Erythroblast (primary cell): ENCODE data around the gene AMOTL1.

Source experiments
- DNase-seq, 2 experiments: peaks; one replicate each; lab custom pipeline; 2025; lab: John Stamatoyannopoulos, UW
- GATA1 ChIP-seq: IDR thresholded peaks from 2 replicates; pipeline ENCODE4 v1.6.1; 2011; ENCODE audit warnings: low read depth, mild to moderate bottlenecking, control low read depth, low read length, moderate library complexity
- POLR2A ChIP-seq: IDR thresholded peaks from 2 replicates; pipeline ENCODE4 v1.6.1; 2011; ENCODE audit warnings: mild to moderate bottlenecking, low read length

The AMOTL1 gene

GRCh38 chr11:94734563-94735275, 33.4 kb upstream of the AMOTL1 start:
- no peak for TF ChIP-seq POLR2A
- TF ChIP-seq GATA1, result no peak
- DNase-seq, result no peak

DNA sequence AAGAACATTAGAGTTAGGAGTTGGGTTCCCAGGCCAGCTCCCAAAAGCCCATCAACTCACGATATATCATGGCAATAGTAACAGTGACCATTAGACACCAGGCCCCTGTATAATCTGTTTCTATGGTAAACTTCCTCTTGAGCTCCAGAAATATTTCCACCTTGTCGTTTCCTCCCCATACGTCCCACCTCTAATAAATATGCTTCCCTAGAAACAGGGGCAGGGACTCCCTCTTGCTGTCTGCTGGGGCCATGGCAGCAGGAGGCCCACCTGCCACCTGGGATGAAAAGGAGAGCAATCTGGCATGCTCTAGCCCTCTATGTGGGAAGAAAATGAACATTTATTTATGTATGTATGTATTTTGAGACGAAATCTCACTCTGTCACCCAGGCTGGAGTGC, 32.2 kb upstream of the AMOTL1 start:
- TF ChIP-seq POLR2A, result no peak
- no peak for TF ChIP-seq GATA1
- no peak for DNase-seq

GRCh38 chr11:94737171-94737611, 31.0 kb upstream of the AMOTL1 start:
- TF ChIP-seq GATA1 (no peak), POLR2A (no peak)
- no peak for DNase-seq

GRCh38 chr11:94738746-94739145, 29.4 kb upstream of the AMOTL1 start:
- no peak for DNase-seq
- TF ChIP-seq GATA1, result no peak
- no peak for TF ChIP-seq POLR2A

- TF ChIP-seq POLR2A (no peak), GATA1 (no peak)
- DNase-seq, result no peak
Measured at GRCh38 chr11:94739331-94739730, 28.8 kb upstream of the AMOTL1 start.

- no peak for DNase-seq
- TF ChIP-seq POLR2A (no peak), GATA1 (no peak)
Measured at GRCh38 chr11:94740083-94741021, 27.8 kb upstream of the AMOTL1 start.

GRCh38 chr11:94741022-94741679, 27.0 kb upstream of the AMOTL1 start:
- peak; percentile 34 to 37 for DNase-seq
- no peak for TF ChIP-seq GATA1
- no peak for TF ChIP-seq POLR2A

DNA sequence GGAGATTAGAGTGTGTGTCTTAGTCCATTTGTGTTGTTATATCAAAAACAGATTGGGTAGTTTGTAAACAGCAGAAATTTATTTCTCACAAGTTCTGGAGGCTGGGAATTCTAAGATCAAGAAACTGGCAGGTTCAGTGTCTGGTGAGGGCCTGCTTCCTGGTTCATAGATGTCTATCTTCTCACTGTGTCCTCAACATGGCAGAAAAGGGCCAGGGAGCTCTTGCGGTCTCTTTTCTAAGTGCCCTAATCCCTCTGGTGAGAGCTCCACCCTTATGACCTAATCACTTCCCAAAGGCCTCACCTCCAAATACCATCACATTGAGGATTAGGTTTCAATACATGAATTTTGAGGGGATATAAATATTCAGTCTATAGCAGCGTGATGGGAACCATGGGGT, 25.5 kb upstream of the AMOTL1 start:
- DNase-seq, result no peak
- no peak for TF ChIP-seq GATA1
- no peak for TF ChIP-seq POLR2A

DNA sequence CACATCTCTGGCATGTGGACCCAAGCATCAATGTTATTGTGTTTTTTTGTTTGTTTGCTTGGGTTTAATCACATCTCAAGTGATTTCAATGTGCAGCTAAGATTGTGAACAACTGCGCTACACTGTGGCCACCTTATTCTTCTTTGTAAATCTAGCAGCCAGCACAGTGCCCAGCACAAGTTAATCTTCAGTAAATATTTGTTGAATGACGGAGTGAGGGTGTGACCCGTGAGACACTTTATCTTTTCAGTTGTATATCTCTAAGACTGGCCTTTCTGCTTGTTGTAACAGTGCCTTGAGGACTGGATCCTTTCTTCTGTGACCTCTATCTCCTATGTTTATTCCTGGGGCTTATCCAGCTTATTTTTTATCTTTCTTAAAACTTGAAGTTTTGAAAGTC, 21.4 kb upstream of the AMOTL1 start:
- DNase-seq, result peak in 1 of 2 experiments; percentile 16
- TF ChIP-seq GATA1, result no peak
- no peak for TF ChIP-seq POLR2A

DNA sequence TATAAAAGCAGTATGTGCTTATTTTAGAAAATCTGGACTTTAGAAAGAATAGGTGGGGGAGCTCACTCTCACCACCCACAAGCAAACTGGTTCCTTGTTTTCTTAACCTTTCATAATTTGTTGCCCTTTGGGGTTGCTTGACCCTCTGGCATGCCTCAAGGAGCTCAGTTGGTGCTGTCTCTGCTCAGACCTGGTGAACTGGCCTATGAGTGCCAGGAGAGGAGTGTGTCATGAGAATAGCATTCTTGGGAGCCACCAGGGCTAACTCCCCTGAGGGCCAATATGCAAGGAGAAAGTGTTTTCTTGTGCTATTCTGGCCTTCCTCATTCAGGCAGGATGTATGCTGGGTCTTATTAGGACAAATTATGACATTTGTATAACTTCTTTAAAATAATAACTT, 21.0 kb upstream of the AMOTL1 start:
- no peak for TF ChIP-seq GATA1
- TF ChIP-seq POLR2A, result no peak
- no peak for DNase-seq

DNA sequence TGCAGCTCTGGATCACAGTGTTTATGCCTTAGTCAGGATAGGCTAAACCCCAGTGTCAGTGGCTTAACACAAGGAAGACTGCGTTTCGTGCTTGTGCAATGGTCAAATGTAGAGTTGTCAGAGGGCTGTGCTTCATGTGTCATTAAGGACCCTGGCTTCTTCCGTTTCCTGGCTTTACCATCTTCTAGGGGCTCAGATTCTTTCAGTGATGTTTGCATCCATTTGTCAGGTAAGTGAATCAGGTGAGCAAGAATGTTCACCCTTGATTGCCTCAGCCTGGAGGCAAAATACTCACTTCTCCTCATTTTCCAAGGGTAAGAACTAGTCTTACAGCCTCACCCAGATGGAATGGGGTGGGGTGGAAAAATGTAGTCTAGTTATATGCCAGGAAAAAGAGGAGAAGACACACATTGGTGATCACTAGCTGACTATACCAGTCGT, 20.5 kb upstream of the AMOTL1 start:
- no peak for DNase-seq
- TF ChIP-seq POLR2A (no peak), GATA1 (no peak)

DNA sequence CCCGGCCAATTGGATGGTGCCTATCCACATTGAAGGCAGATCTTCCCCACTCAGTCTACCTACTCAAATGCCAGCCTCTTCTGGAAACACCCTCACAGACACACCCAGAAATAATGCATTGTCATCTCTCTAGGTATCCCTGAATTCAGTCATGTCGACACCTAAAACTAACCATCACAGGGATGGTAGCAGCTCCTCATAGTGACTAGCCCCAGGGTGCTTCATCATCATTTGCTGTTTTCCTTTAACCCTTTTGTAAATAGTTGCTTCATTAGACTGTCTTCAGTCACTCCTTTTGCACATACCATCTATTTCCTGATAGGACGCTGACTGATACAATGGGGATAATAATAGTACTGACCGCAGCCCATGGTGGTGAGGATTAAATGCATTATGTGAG, 18.8 kb upstream of the AMOTL1 start:
- no peak for TF ChIP-seq POLR2A
- no peak for DNase-seq

DNA sequence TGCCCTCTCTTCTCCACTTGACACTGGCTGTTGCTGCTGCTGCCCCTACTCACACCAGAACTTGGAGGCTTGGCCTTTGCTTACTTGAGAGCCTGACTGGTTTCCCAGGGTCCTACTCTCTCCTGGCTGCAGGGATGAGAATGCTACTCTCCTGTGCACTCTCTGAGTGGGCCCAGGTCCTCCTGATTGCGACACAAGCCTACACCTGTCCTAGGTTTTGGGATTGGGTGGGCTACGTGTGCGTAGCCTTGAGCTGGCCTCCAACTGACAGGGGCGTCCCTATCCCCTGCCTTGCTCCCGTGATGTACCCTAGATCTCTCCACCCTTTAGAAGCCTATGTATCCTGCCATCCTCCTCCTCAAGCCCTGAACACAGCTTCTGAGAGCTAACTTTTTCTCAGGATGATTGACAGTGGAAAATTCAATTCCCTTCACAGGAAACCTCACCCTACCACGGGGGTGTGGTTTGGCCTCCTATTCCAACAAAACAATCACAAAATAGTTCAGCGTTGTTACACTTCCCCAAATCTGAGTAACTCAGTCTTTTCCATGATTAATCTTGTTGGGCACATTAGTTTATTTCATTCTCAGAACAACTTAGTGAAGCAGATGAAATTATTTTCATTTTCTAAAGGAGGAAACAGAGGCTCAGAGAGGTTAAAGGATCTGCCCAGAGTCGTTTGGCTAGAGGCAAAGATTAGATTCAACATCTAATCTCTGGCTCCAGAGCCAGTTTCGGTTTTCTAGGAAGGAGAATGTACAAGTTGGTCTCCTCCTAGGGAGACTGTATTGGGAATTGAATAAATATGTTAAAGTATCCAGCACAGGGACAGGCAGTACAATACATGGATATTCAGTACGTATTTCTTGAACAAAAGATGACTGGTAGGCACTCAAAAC, 17.6 kb upstream of the AMOTL1 start:
- TF ChIP-seq GATA1, result no peak
- no peak for TF ChIP-seq POLR2A
- DNase-seq, result no peak
